ENCODE data around the gene RANBP10. TPM values are rescaled to one million over a fixed set of nuclear protein-coding genes. Genes with fewer than 3 reads are reported as not detected.
A peak's percentile ranks its signal among the peaks of the same experiment; 100 is the strongest.

Gene RANBP10
- 9.0 and 9.2 TPM in 2 replicates for total RNA-seq (2014; rRNA removed; shearing (Covaris generic))
- 13.6 and 18.0 TPM in 2 replicates for polyA plus RNA-seq (2016; fragmentation: Nextera tagmentation; extraction: Ambion mirVana)
- long read RNA-seq, partial matches to known transcripts, result 0 of 3 reads
- long read RNA-seq, other reads (novel, unspliced or antisense), result 3 of 3 reads

- H4K20me1 ChIP-seq (replicated peaks; ENCODE audit: insufficient read depth), result peaks cover 6% of the 10 kb centered on the region; the same call in 1 of the 2 replicates
- peaks cover 8% of the 10 kb centered on the region for H3K4me1 ChIP-seq (ENCODE audit: insufficient read depth)
- H3K27me3 ChIP-seq (ENCODE audit: insufficient read depth), result no peaks in the 10 kb centered on the region
- H3F3A ChIP-seq (replicated peaks; ENCODE audit: low read depth), result peaks cover 6% of the 10 kb centered on the region; the same call in 1 of the 2 replicates
- H3K27ac ChIP-seq (ENCODE audit: low read depth), result peak within 1 kb of the TSS; percentile 58; the same call in 1 of the 2 replicates
- Mint-ChIP-seq H3K9me3 (no peaks in the 10 kb centered on the region; the same call in 2 of the 3 replicates), H3K27me3 (ENCODE audit: insufficient read depth, low read depth, poor library complexity) (no peaks in the 10 kb centered on the region), H3K4me3 (peak within 1 kb of the TSS; percentile 93), H3K36me3 (ENCODE audit: low read depth) (peaks cover 27% of the 10 kb centered on the region), H3K4me1 (peaks cover 9% of the 10 kb centered on the region), H3K27ac (peak within 1 kb of the TSS; percentile 92)
- ATAC-seq (peak; percentile 95), DNase-seq (ENCODE audit: low spot score) (peak; percentile 100)
- H3K4me2 ChIP-seq, result peak within 1 kb of the TSS; percentile 85
- TF ChIP-seq JUNB (IDR thresholded peaks at IDR 0.05; ENCODE audit: unreplicated experiment) (no peak), ZNF462 (CRISPR knock-in tag; IDR thresholded peaks at IDR 0.05) (no peak), ZNF114 (CRISPR knock-in tag; IDR thresholded peaks at IDR 0.05) (no peak), ZNF331 (CRISPR knock-in tag; IDR thresholded peaks at IDR 0.05; ENCODE audit: low read depth) (no peak), POLR2AphosphoS5 (IDR thresholded peaks at IDR 0.05; ENCODE audit: low read depth) (peak; percentile 93), CREB1 (CRISPR knock-in tag; IDR thresholded peaks at IDR 0.05; ENCODE audit: low read depth) (peak; percentile 53), NANOG (IDR thresholded peaks at IDR 0.05; ENCODE audit: borderline replicate concordance) (no peak), ETS1 (IDR thresholded peaks at IDR 0.05) (peak; percentile 99), STAT1 (IDR thresholded peaks at IDR 0.05; ENCODE audit: unreplicated experiment) (no peak)
- peak within 1 kb of the TSS; percentile 86 for H3K4me3 ChIP-seq
- peaks cover 7% of the 10 kb centered on the region; the same call in 1 of the 2 replicates for H3K36me3 ChIP-seq (ENCODE audit: insufficient read depth)
- H2AFZ ChIP-seq, result peak within 1 kb of the TSS; percentile 87
- H3K9me2 ChIP-seq (ENCODE audit: insufficient read depth), result no peaks in the 10 kb centered on the region
- H3K79me2 ChIP-seq (replicated peaks; ENCODE audit: insufficient read depth), result peaks cover 38% of the 10 kb centered on the region
Measured at GRCh38 chr16:67806428-67807147, at the start of gene RANBP10, which contains the start of gene TSNAXIP1. Gene RANBP10, minus strand, starts transcription at chr16:67806560. Its CDS starts 24 bp downstream, at chr16:67806536. Gene TSNAXIP1, plus strand, starts transcription at chr16:67806889. Its CDS starts 261 bp downstream, at chr16:67807150.
